ENCODE measurements around the gene PODXL.
A peak's percentile ranks its signal among the peaks of the same experiment; 100 is the strongest.

Gene PODXL

DNA sequence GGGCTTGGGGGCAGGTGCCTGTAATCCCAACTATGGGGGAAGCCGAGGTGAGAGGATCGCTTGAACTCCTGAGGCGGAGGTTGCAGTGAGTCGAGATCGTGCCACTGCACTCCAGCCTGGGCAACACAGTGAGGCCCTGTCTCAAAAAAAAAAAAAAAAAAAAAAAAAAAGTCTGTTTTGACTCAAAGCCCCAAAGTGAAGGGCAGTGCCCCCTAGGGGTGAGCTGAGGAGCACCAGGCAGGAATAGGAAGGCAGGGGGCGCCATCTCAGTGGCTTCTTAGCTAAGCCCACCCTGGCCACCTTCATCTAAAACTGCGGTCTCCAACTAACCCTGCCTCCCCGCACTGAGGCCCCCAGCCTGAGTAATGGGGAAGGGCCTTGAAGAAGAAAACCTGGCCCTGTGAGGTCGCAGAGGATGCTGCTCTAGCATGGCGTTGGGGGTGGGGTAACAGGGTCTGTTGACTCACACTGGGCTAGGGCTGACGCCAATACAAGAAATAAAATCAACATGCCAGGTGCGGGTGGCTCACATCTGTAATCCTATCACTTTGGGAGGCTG is 9.8 kb downstream of the PODXL start:
- TF ChIP-seq, protein P1, sequence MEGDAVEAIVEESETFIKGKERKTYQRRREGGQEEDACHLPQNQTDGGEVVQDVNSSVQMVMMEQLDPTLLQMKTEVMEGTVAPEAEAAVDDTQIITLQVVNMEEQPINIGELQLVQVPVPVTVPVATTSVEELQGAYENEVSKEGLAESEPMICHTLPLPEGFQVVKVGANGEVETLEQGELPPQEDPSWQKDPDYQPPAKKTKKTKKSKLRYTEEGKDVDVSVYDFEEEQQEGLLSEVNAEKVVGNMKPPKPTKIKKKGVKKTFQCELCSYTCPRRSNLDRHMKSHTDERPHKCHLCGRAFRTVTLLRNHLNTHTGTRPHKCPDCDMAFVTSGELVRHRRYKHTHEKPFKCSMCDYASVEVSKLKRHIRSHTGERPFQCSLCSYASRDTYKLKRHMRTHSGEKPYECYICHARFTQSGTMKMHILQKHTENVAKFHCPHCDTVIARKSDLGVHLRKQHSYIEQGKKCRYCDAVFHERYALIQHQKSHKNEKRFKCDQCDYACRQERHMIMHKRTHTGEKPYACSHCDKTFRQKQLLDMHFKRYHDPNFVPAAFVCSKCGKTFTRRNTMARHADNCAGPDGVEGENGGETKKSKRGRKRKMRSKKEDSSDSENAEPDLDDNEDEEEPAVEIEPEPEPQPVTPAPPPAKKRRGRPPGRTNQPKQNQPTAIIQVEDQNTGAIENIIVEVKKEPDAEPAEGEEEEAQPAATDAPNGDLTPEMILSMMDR (conservative IDR thresholded peaks at IDR 0.05; ENCODE audit: low read depth, low read length) = peak; percentile 93
- Histone ChIP-seq H3K4me2 (no peak overlapping the region; the same call in 1 of the 2 replicates), H2AFZ (ENCODE audit: low read depth) (no peak overlapping the region), H3K27ac (no peak overlapping the region), H3K36me3 (ENCODE audit: insufficient read depth) (no peaks in the 10 kb centered on the region), H3K4me3 (IDR thresholded peaks at IDR 0.05; ENCODE audit: insufficient read depth, low read depth, low read length) (no peak overlapping the region), H3K79me2 (ENCODE audit: insufficient read depth, low read depth) (no peaks in the 10 kb centered on the region), H3K27me3 (ENCODE audit: insufficient read depth, low read depth) (no peaks in the 10 kb centered on the region), H4K20me1 (ENCODE audit: insufficient read depth) (no peaks in the 10 kb centered on the region), H3K4me1 (ENCODE audit: low read depth, poor library complexity, severe bottlenecking) (peaks cover 19% of the 10 kb centered on the region), H3K9ac (no peak overlapping the region)

DNA sequence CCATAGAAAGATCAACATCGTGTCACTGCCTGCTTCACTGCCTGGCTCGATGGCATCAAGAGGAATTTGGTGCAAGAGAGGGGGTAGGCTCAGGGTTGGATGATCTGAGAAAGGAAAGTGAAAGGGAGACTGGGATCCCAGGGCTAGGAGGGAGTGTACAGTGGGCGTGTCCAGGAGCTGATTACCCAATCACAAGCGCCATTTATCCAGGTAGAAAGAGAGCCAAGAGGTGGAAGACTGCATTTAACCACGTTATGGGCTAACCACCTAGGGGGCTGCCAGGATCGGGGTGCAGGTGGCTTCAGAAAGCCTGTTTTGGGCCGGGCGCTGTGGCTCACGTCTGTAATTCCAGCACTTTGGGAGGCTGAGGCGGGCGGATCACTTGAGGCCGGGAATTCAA is 10.3 kb downstream of the PODXL start:
- no peak overlapping the region; the same call in 1 of the 2 replicates for H3K4me2 ChIP-seq
- H3K9ac ChIP-seq = no peak overlapping the region
- TF ChIP-seq, protein P1 (conservative IDR thresholded peaks at IDR 0.05; ENCODE audit: low read depth, low read length) = no peak
- H3K79me2 ChIP-seq (ENCODE audit: insufficient read depth, low read depth) = no peaks in the 10 kb centered on the region
- no peaks in the 10 kb centered on the region for H3K27me3 ChIP-seq (ENCODE audit: insufficient read depth, low read depth)
- no peak overlapping the region for H2AFZ ChIP-seq (ENCODE audit: low read depth)
- peaks cover 19% of the 10 kb centered on the region for H3K4me1 ChIP-seq (ENCODE audit: low read depth, poor library complexity, severe bottlenecking)
- no peak overlapping the region for H3K27ac ChIP-seq
- no peak overlapping the region for H3K4me3 ChIP-seq (IDR thresholded peaks at IDR 0.05; ENCODE audit: insufficient read depth, low read depth, low read length)
- H3K36me3 ChIP-seq (ENCODE audit: insufficient read depth) = no peaks in the 10 kb centered on the region
- H4K20me1 ChIP-seq (ENCODE audit: insufficient read depth) = no peaks in the 10 kb centered on the region

DNA sequence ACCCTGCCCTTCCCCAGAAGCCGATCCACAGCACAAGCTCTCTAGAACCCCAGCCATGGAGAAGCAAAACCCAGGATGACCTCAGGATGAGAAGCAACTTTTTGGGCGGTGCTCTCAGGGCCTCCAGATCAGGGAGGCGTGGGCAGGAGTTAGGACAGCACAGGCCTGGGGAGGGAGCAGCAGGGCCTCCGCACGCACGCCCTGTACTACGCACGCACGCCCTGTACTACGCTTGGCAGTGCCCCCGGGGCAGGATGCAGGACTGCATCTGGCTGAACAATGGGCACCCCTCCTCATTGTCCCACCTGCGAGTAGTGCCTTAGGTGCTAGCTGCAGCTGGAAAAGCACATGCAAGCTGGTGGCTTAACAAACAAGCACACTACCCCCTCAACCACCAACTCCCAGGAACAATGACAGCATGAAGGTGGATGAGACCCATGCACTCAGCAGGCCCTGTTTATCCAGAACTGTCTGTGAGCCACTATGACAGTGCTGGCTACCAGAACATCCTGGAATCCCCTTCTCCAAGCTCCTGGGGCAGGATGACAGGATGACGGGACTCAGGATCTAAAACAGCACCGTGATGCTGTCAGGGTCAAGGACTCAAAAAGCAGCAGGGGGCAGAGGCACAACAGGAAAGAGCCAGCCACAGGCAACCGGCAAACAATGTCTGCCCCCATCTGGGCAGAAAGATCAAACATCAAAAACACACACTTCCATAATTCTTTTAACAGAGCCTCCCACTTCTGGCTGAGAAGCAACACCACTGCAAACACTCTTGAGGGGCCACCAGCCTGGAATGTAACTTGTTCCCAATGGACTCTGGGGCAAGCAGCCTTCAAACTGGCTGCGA is 11.8 kb downstream of the PODXL start:
- Histone ChIP-seq H3K36me3 (ENCODE audit: insufficient read depth) (no peaks in the 10 kb centered on the region), H3K27me3 (ENCODE audit: insufficient read depth, low read depth) (no peaks in the 10 kb centered on the region), H2AFZ (ENCODE audit: low read depth) (no peak overlapping the region; the same call in 1 of the 2 replicates), H3K27ac (no peak overlapping the region), H3K79me2 (ENCODE audit: insufficient read depth, low read depth) (no peaks in the 10 kb centered on the region), H3K4me1 (ENCODE audit: low read depth, poor library complexity, severe bottlenecking) (peaks cover 19% of the 10 kb centered on the region), H4K20me1 (ENCODE audit: insufficient read depth) (no peaks in the 10 kb centered on the region), H3K9ac (no peak overlapping the region), H3K4me3 (IDR thresholded peaks at IDR 0.05; ENCODE audit: insufficient read depth, low read depth, low read length) (no peak overlapping the region), H3K4me2 (peak overlapping the region; percentile 8; the same call in 1 of the 2 replicates)
- TF ChIP-seq, protein P1 (conservative IDR thresholded peaks at IDR 0.05; ENCODE audit: low read depth, low read length) = peak; percentile 40

DNA sequence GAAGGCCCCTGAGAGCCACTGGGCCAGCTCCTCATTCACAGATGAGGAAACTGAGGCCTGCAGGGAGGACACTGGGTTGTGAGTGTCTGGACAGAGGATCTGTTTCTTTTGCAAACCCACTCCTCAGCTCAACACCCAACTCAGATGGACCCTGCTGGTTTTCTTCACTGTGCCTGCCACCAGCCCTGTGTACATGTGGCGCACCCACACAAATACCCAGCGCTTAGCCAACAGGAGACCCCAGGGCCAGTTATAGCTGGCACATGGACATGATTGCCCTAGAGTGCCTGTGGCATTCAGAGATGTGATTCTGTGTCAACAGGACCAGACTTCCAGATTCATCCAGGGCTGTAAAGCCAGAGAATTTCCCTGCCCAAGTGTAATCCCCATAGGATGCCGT is 12.4 kb downstream of the PODXL start:
- Histone ChIP-seq H3K36me3 (ENCODE audit: insufficient read depth) (no peaks in the 10 kb centered on the region), H3K9ac (no peak overlapping the region), H3K27me3 (ENCODE audit: insufficient read depth, low read depth) (no peaks in the 10 kb centered on the region), H3K4me1 (ENCODE audit: low read depth, poor library complexity, severe bottlenecking) (peaks cover 19% of the 10 kb centered on the region), H3K79me2 (ENCODE audit: insufficient read depth, low read depth) (no peaks in the 10 kb centered on the region), H4K20me1 (ENCODE audit: insufficient read depth) (no peaks in the 10 kb centered on the region), H3K4me2 (no peak overlapping the region), H3K4me3 (IDR thresholded peaks at IDR 0.05; ENCODE audit: insufficient read depth, low read depth, low read length) (no peak overlapping the region), H3K27ac (no peak overlapping the region), H2AFZ (ENCODE audit: low read depth) (no peak overlapping the region)
- TF ChIP-seq, protein P1 (conservative IDR thresholded peaks at IDR 0.05; ENCODE audit: low read depth, low read length) = no peak

All from KMS-11 (cell line).